ENCODE data around the gene DLG2.

- no peak for TF ChIP-seq CTCF (IDR thresholded peaks at IDR 0.05)
- no peak for TF ChIP-seq ZFX (IDR thresholded peaks at IDR 0.05; ENCODE audit: borderline replicate concordance)
These were observed 459.7 kb downstream of the DLG2 start for GRCh38 chr11:85167471-85167870.

Data from 22Rv1 (cell line).